ENCODE results near the gene MARK1.

MARK1 gene

GRCh38 chr1:220692436-220693228, 164.7 kb downstream of the MARK1 start:
- DNase-seq: no peak

GRCh38 chr1:220694866-220695382, 167.0 kb downstream of the MARK1 start:
- no peak for DNase-seq

GRCh38 chr1:220695426-220695825, 167.5 kb downstream of the MARK1 start:
- DNase-seq: no peak

- no peak for DNase-seq
Measured at GRCh38 chr1:220696226-220696862, 168.4 kb downstream of the MARK1 start.

- DNase-seq: no peak
Measured at GRCh38 chr1:220696863-220697231, 168.9 kb downstream of the MARK1 start.

GRCh38 chr1:220697326-220697725, 169.4 kb downstream of the MARK1 start:
- no peak for DNase-seq

GRCh38 chr1:220698607-220699016, 170.7 kb downstream of the MARK1 start:
- no peak for DNase-seq

GRCh38 chr1:220699044-220699443, 171.1 kb downstream of the MARK1 start:
- DNase-seq: no peak

GRCh38 chr1:220700556-220701179, 172.7 kb downstream of the MARK1 start:
- no peak for DNase-seq

- no peak for DNase-seq
Measured at GRCh38 chr1:220701974-220702373, 174.0 kb downstream of the MARK1 start.

- DNase-seq: no peak
Measured at GRCh38 chr1:220702733-220703270, 174.9 kb downstream of the MARK1 start.

- no peak for DNase-seq
Measured at GRCh38 chr1:220703305-220703704, 175.4 kb downstream of the MARK1 start.

GRCh38 chr1:220705782-220706181, 177.8 kb downstream of the MARK1 start:
- no peak for DNase-seq

- DNase-seq: no peak
Measured at GRCh38 chr1:220706480-220706879, 178.5 kb downstream of the MARK1 start.

GRCh38 chr1:220707160-220707559, 179.2 kb downstream of the MARK1 start:
- DNase-seq: no peak

- no peak for DNase-seq
Measured at GRCh38 chr1:220708244-220708643, 180.3 kb downstream of the MARK1 start.

- DNase-seq: no peak
Measured at GRCh38 chr1:220708936-220709801, 181.2 kb downstream of the MARK1 start.

- DNase-seq: no peak
Measured at GRCh38 chr1:220710333-220710732, 182.4 kb downstream of the MARK1 start.

GRCh38 chr1:220711056-220711809, 183.3 kb downstream of the MARK1 start:
- DNase-seq: no peak
